Activated CD4-positive, alpha-beta T cell treated with anti-CD3 and anti-CD28 coated beads, Interleukin-2, amount 50 U/mL, for 48 hours (primary cell): Measurements from ENCODE around the gene DNAJA1.
"Not testable (repeated sequence)": the region's sequence is repeated elsewhere in the genome, so short reads cannot be mapped to it uniquely, and the experiment has no call there.

ENCODE experiments used
- DNase-seq, 2 experiments: peaks; one replicate each; pipeline ENCODE4 v3.0.0-alpha.2; 2020

Gene DNAJA1

GRCh38 chr9:33082538-33083326 is 57.7 kb downstream of the DNAJA1 start:
- peak in 1 of 2 experiments; percentile 35 for DNase-seq

- DNase-seq: not testable (repeated sequence)
These were observed 60.6 kb downstream of the DNAJA1 start for GRCh38 chr9:33085672-33086071.
